ENCODE data around the gene HRAS. TPM values are rescaled to one million over a fixed set of nuclear protein-coding genes. Genes with fewer than 3 reads are reported as not detected.

The HRAS gene
- total and polyA plus RNA-seq, 2 of the 13 experiments (the other 11 are each of a cell fraction or from before 2014, with no cell fraction given) = 32.9 to 50.0 TPM

GRCh38 chr11:567629-568292, 32.4 kb upstream of the HRAS start (continued):
- TF ChIP-seq SRY (CRISPR knock-in tag; IDR thresholded peaks at IDR 0.05) = 0 out of 2 replicates have a peak, but pooled peaks have one; percentile 17
- peak; percentile 72 for TF ChIP-seq LBX2 (CRISPR knock-in tag; IDR thresholded peaks at IDR 0.05; ENCODE audit: borderline replicate concordance)
- TF ChIP-seq TAF1 (CRISPR knock-in tag; IDR thresholded peaks at IDR 0.05) = peak; percentile 37; the same call in 1 of the 2 replicates
- no peak for TF ChIP-seq YY1 (IDR thresholded peaks at IDR 0.05; ENCODE audit: insufficient read depth, insufficient replicate concordance, low read depth, low read length)
- 0 out of 2 replicates have a peak, but pooled peaks have one; percentile 58 for TF ChIP-seq ZNF572 (CRISPR knock-in tag; IDR thresholded peaks at IDR 0.05)
- peak; percentile 34 for TF ChIP-seq SAP130 (CRISPR knock-in tag; IDR thresholded peaks at IDR 0.05; ENCODE audit: low read depth)
- 0 out of 2 replicates have a peak, but pooled peaks have one; percentile 45 for TF ChIP-seq ZNF777 (CRISPR knock-in tag; IDR thresholded peaks at IDR 0.05)
- TF ChIP-seq SALL1 (CRISPR knock-in tag; IDR thresholded peaks at IDR 0.05) = 0 out of 2 replicates have a peak, but pooled peaks have one; percentile 25
- no peak for TF ChIP-seq ZNF75D (CRISPR knock-in tag; IDR thresholded peaks at IDR 0.05; ENCODE audit: borderline replicate concordance)
- TF ChIP-seq MTF2 (CRISPR knock-in tag; IDR thresholded peaks at IDR 0.05; ENCODE audit: borderline replicate concordance) = no peak
- no peak for TF ChIP-seq SETDB1 (CRISPR knock-in tag; IDR thresholded peaks at IDR 0.05; ENCODE audit: borderline replicate concordance)
- TF ChIP-seq ZNF501 (CRISPR knock-in tag; IDR thresholded peaks at IDR 0.05) = 0 out of 2 replicates have a peak, but pooled peaks have one; percentile 35
- TF ChIP-seq ZBTB40 (IDR thresholded peaks at IDR 0.05) = no peak
- peak; percentile 34; the same call in 1 of the 2 replicates for TF ChIP-seq ZBTB40 (CRISPR knock-in tag; IDR thresholded peaks at IDR 0.05)
- TF ChIP-seq FOXA1 (IDR thresholded peaks at IDR 0.05) = no peak
- no peak for TF ChIP-seq FOXA1 (CRISPR knock-in tag; IDR thresholded peaks at IDR 0.05)
- no peak for TF ChIP-seq BCL6 (CRISPR knock-in tag; IDR thresholded peaks at IDR 0.05)
- TF ChIP-seq UBTF (CRISPR knock-in tag; IDR thresholded peaks at IDR 0.05) = peak; percentile 27; the same call in 1 of the 2 replicates
